Gastrocnemius medialis (tissue), 4 donors: Measurements from ENCODE around the gene RBMX.

Source experiments
- POLR2A ChIP-seq, 2 donors: fragments of 450-650 bp; IDR thresholded peaks; one replicate each; pipeline ENCODE4 v1.6.1; 2017; ENCODE audit warnings: antibody characterized with exemption in 2 of 2, mild to moderate bottlenecking in 2 of 2, moderate library complexity in 2 of 2
- TF ChIP-seq, protein P1 (sequence below), 5 experiments: fragments of 450-650 bp in 3 of 5; fragments of 200-600 bp in 2 of 5; sonication (generic) in 2 of 5; IDR thresholded peaks in 4 of 5; conservative IDR thresholded peaks in 1 of 5; 1 replicate in 4 of 5; 2 replicates in 1 of 5; pipeline ENCODE4 v1.5.1; 2016 to 2019; ENCODE audit warnings: antibody characterized with exemption in 5 of 5, mild to moderate bottlenecking in 3 of 5, moderate library complexity in 3 of 5

DNA sequence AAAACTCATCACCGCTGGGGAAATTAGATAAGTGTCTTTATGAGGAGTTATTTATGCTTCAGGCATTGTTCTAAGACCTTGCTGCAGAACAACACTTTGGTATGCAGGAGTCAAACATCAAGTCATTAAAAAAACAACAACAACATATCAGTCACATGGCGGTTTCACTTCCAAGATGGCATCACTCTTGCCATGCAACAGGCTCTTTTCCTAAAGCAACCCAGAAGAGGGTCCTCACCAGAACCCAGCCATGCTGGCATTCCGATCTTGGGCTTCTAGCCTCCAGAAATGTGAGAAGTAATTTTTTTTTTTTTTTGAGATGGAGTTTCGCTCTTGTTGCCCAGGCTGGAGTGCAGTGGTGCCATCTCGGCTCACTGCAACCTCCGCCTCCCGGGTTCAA is 8.7 kb upstream of the RBMX start:
- TF ChIP-seq, protein P1, sequence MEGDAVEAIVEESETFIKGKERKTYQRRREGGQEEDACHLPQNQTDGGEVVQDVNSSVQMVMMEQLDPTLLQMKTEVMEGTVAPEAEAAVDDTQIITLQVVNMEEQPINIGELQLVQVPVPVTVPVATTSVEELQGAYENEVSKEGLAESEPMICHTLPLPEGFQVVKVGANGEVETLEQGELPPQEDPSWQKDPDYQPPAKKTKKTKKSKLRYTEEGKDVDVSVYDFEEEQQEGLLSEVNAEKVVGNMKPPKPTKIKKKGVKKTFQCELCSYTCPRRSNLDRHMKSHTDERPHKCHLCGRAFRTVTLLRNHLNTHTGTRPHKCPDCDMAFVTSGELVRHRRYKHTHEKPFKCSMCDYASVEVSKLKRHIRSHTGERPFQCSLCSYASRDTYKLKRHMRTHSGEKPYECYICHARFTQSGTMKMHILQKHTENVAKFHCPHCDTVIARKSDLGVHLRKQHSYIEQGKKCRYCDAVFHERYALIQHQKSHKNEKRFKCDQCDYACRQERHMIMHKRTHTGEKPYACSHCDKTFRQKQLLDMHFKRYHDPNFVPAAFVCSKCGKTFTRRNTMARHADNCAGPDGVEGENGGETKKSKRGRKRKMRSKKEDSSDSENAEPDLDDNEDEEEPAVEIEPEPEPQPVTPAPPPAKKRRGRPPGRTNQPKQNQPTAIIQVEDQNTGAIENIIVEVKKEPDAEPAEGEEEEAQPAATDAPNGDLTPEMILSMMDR (IDR thresholded peaks at IDR 0.05 in 4 of 5, conservative IDR thresholded peaks at IDR 0.05 in 1 of 5), result no peak
- no peak for TF ChIP-seq POLR2A (IDR thresholded peaks at IDR 0.05)
